DND-41 (cell line): ENCODE data around the gene RFX5.

Experiments
- EZH2 ChIP-seq: IDR thresholded peaks from 3 replicates; pipeline ENCODE4 v1.6.1; 2012; ENCODE audit warnings: borderline replicate concordance, low read depth, mild to moderate bottlenecking, moderate library complexity, low read length, inconsistent platforms; ENCODE audit not compliant: severe bottlenecking
- TF ChIP-seq, protein P1 (sequence below): IDR thresholded peaks from 2 replicates; pipeline ENCODE4 v1.5.1; 2012; ENCODE audit warnings: borderline replicate concordance, low read length, moderate library complexity, mild to moderate bottlenecking; ENCODE audit not compliant: poor library complexity, severe bottlenecking; ENCODE audit errors: extremely low read depth

DNA sequence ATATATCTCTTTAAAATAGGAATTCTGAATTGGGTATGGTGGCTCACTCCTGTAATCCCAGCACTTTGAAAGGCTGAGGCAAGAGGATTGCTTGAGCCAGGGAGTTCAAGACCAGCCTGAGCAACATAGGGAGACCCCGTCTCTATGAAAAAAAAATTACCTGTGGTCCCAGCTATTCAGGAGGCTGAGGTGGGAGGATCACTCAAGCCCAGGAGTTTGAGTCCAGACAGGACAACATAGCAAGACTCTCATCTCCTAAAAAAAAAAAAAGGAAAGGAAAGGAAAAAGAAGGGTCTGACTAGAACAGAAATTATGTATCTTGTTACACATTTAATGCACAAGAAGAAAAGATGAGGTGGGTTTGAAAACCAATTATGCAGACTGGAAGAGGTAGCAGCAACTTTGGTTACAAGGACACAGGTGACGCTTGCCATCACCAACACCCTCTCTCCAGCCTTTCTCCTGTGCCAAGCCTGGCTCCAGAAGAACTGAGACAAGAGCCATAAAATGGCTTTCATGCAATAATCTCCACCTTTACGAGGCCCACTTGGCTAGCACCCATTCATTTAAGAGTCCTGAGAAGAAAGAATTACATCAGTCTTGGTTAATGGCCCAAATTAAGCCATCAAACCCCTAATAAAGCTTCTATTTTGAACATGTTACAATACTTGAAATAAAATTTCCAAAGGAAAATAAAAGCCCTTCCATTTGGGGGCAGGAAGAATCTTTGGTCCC is 30.3 kb upstream of the RFX5 start:
- no peak for TF ChIP-seq EZH2
- TF ChIP-seq, protein P1, sequence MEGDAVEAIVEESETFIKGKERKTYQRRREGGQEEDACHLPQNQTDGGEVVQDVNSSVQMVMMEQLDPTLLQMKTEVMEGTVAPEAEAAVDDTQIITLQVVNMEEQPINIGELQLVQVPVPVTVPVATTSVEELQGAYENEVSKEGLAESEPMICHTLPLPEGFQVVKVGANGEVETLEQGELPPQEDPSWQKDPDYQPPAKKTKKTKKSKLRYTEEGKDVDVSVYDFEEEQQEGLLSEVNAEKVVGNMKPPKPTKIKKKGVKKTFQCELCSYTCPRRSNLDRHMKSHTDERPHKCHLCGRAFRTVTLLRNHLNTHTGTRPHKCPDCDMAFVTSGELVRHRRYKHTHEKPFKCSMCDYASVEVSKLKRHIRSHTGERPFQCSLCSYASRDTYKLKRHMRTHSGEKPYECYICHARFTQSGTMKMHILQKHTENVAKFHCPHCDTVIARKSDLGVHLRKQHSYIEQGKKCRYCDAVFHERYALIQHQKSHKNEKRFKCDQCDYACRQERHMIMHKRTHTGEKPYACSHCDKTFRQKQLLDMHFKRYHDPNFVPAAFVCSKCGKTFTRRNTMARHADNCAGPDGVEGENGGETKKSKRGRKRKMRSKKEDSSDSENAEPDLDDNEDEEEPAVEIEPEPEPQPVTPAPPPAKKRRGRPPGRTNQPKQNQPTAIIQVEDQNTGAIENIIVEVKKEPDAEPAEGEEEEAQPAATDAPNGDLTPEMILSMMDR = no peak
